Breast epithelium (tissue), 4 donors: Measurements from ENCODE around the gene CASZ1. TPM values are rescaled to one million over a fixed set of nuclear protein-coding genes. Genes with fewer than 3 reads are reported as not detected.

Source experiments
- DNase-seq, 2 donors: peaks; one replicate each; pipeline ENCODE4 v3.0.0-alpha.2; 2019; ENCODE audit warnings: low spot score in 2 of 2
- H3K27ac ChIP-seq, 2 donors: fragments of 200-600 bp; sonication (generic) in 1 of 2; one replicate each; pipeline ENCODE4 v1.5.1; 2016 to 2019; ENCODE audit warnings: mild to moderate bottlenecking in 1 of 2
- H3K27me3 ChIP-seq, 2 donors: fragments of 200-600 bp; sonication (generic) in 1 of 2; one replicate each; pipeline versions ENCODE4 v1.5.1 to v1.6.0; 2017 to 2019; ENCODE audit warnings: control low read depth in 1 of 2, mild to moderate bottlenecking in 1 of 2
- H3K36me3 ChIP-seq: fragments of 200-600 bp; one replicate; pipeline ENCODE4 v1.5.1; 2019
- H3K4me1 ChIP-seq, 2 donors: fragments of 200-600 bp; sonication (generic); one replicate each; pipeline ENCODE4 v1.5.1; 2016 to 2019; ENCODE audit warnings: control low read depth in 1 of 2
- H3K4me3 ChIP-seq, 3 donors: fragments of 200-600 bp; sonication (generic); 1 replicate in 2 of 3; 2 replicates in 1 of 3; pipeline ENCODE4 v1.5.1; 2016 to 2019; ENCODE audit warnings: mild to moderate bottlenecking in 3 of 3, moderate library complexity in 2 of 3
- H3K9me3 ChIP-seq, 2 donors: fragments of 200-600 bp; sonication (generic) in 1 of 2; one replicate each; pipeline ENCODE4 v1.5.1; 2016 to 2019; ENCODE audit warnings: control low read depth in 1 of 2
- POLR2A ChIP-seq: fragments of 450-650 bp; IDR thresholded peaks from one replicate; pipeline ENCODE4 v1.6.1; 2016; ENCODE audit warnings: antibody characterized with exemption, mild to moderate bottlenecking, moderate library complexity
- POLR2AphosphoS5 ChIP-seq, 3 donors: sonication (generic); formaldehyde crosslinking; IDR thresholded peaks; one replicate each; pipeline ENCODE4 v1.6.1; 2017; ENCODE audit warnings: antibody characterized with exemption in 3 of 3
- intact Hi-C: fragments of 100-400 bp; cut with DNase I; formaldehyde crosslinking; loops from one replicate; pipeline ENCODE4 v1.15.1; 2023; ENCODE audit warnings: low total_unique reads
- total RNA-seq, 3 donors: library from RNA; depleted of rRNA; stranded (reverse); fragments of >200 nt; gene quantifications; one replicate each; pipeline ENCODE4 v1.1.0, GENCODE V29; 2016
- TF ChIP-seq, protein P1 (sequence below), 3 donors: fragments of 450-650 bp; IDR thresholded peaks; one replicate each; pipeline ENCODE4 v1.5.1; 2016 to 2017; ENCODE audit warnings: antibody characterized with exemption in 3 of 3, mild to moderate bottlenecking in 3 of 3, moderate library complexity in 3 of 3

CASZ1 gene
- total RNA-seq, 3 donors from 2014 or later, result 1.1 to 39.1 (median 32.4) TPM

- no peak for DNase-seq
- peak overlapping the region; percentile 6 to 74 for H3K27ac ChIP-seq
- TF ChIP-seq, protein P1, sequence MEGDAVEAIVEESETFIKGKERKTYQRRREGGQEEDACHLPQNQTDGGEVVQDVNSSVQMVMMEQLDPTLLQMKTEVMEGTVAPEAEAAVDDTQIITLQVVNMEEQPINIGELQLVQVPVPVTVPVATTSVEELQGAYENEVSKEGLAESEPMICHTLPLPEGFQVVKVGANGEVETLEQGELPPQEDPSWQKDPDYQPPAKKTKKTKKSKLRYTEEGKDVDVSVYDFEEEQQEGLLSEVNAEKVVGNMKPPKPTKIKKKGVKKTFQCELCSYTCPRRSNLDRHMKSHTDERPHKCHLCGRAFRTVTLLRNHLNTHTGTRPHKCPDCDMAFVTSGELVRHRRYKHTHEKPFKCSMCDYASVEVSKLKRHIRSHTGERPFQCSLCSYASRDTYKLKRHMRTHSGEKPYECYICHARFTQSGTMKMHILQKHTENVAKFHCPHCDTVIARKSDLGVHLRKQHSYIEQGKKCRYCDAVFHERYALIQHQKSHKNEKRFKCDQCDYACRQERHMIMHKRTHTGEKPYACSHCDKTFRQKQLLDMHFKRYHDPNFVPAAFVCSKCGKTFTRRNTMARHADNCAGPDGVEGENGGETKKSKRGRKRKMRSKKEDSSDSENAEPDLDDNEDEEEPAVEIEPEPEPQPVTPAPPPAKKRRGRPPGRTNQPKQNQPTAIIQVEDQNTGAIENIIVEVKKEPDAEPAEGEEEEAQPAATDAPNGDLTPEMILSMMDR (IDR thresholded peaks at IDR 0.05), result no peak
- TF ChIP-seq POLR2AphosphoS5 (IDR thresholded peaks at IDR 0.05) (no peak), POLR2A (no peak)
- no peaks in the 10 kb centered on the region for H3K27me3 ChIP-seq
- H3K9me3 ChIP-seq, result no peaks in the 10 kb centered on the region
- intact Hi-C loops, result no loop called here
- H3K36me3 ChIP-seq, result no peaks in the 10 kb centered on the region
- H3K4me1 ChIP-seq, result peaks cover 13 to 20% of the 10 kb centered on the region in 2 donors
- no peak overlapping the region for H3K4me3 ChIP-seq
Measured at GRCh38 chr1:10682449-10683309, 113.8 kb downstream of the CASZ1 start.

DNA sequence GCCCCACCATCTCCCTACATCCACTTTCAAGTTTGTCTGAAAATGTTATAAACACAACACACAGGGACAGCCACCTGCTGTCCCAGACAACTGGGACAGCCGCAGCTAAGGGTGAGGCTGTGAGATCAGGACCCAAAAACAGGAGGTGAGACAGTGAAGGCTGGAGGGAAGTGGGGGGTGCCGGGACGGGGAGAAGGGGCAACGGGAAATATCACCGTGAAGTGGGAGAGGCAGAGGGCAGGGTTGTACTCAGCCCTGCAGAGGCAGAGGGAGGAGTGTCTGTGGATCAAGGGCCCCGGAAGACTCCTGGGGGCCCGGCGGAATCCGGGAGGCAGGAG, 114.4 kb downstream of the CASZ1 start:
- no peak for DNase-seq
- TF ChIP-seq POLR2AphosphoS5 (IDR thresholded peaks at IDR 0.05) (no peak), POLR2A (no peak)
- TF ChIP-seq, protein P1 (IDR thresholded peaks at IDR 0.05), result no peak
- Histone ChIP-seq H3K4me1 (peaks cover 10 to 22% of the 10 kb centered on the region in 2 donors), H3K9me3 (no peaks in the 10 kb centered on the region), H3K4me3 (no peak overlapping the region), H3K36me3 (no peaks in the 10 kb centered on the region), H3K27me3 (no peaks in the 10 kb centered on the region), H3K27ac (peak overlapping the region; percentile 6 to 74)
- intact Hi-C loops, result no loop called here

- TF ChIP-seq POLR2AphosphoS5 (IDR thresholded peaks at IDR 0.05), result no peak
- Histone ChIP-seq H3K27me3 (no peaks in the 10 kb centered on the region), H3K9me3 (no peaks in the 10 kb centered on the region), H3K27ac (peak overlapping the region; percentile 57 to 74), H3K36me3 (no peaks in the 10 kb centered on the region), H3K4me1 (peaks cover 10 to 18% of the 10 kb centered on the region in 2 donors), H3K4me3 (no peak overlapping the region)
- DNase-seq, result no peak
- intact Hi-C loops, result no loop called here
Measured at GRCh38 chr1:10681296-10682107, 114.9 kb downstream of the CASZ1 start.

- no peaks in the 10 kb centered on the region for H3K36me3 ChIP-seq
Measured at GRCh38 chr1:10680487-10680886, 116.0 kb downstream of the CASZ1 start.

DNA sequence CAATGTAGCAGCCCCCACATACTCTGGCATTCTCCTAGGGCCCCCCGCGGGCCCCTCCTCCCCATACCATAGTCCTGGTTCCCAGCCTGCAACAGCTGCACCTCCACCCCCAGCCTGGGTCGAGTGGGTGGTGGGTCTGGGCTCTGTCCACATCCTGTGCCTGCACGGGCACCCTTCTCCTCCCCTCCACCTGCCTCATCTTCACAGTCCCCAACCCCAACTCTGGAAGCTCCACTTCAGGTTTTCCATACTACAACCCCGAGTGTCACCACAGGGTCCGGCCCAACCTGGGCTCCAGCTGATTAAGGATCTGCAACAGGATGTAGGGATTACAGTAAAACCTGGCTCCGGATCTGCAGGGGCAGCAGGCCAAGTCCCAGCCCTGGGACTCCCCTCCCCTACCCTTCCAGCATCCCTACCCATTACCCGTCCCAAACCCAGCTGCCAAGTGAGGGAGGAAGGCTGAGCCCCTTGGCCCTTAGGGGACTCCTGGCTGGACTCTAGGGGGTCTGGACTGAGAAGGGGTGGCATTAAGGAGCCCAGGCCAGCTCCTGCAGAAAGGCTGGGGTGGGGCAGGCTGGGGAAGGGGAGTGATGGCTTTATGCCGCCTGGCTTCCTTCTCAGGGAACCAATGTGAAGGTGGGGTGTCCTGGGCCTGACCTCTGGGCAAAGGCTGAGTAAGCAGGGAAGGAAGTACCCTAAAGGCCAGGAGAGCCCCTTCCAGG, 116.8 kb downstream of the CASZ1 start:
- Histone ChIP-seq H3K27me3 (no peaks in the 10 kb centered on the region), H3K27ac (peak overlapping the region; percentile 37 to 57), H3K9me3 (no peaks in the 10 kb centered on the region), H3K4me3 (peak overlapping the region in 1 of 3 donors; percentile 5), H3K36me3 (no peaks in the 10 kb centered on the region), H3K4me1 (peaks cover 7 to 16% of the 10 kb centered on the region in 2 donors)
- peak; percentile 71 to 85 for DNase-seq
- TF ChIP-seq POLR2AphosphoS5 (IDR thresholded peaks at IDR 0.05), result peak in 1 of 3 donors; percentile 40
- no peak for TF ChIP-seq POLR2A
- intact Hi-C loops, result loop anchor here (10.0 kb wide), 1 partner anchor 185 kb away; no protein-coding TSS in a partner anchor

More at GRCh38 chr1:10680487-10680886, 116.0 kb downstream of the CASZ1 start:
- TF ChIP-seq, protein P1 (IDR thresholded peaks at IDR 0.05), result no peak
- TF ChIP-seq POLR2AphosphoS5 (IDR thresholded peaks at IDR 0.05), result no peak
- TF ChIP-seq POLR2A, result no peak
- Histone ChIP-seq H3K4me1 (peaks cover 8 to 15% of the 10 kb centered on the region in 2 donors), H3K27ac (peak overlapping the region; percentile 57 to 74), H3K4me3 (peak overlapping the region in 1 of 3 donors; percentile 5), H3K27me3 (no peaks in the 10 kb centered on the region), H3K9me3 (no peaks in the 10 kb centered on the region)
- intact Hi-C loops, result no loop called here
- DNase-seq, result no peak
